EL (cell line): ENCODE results near the gene MAN2A1.
A peak's percentile ranks its signal among the peaks of the same experiment; 100 is the strongest.

Source experiments
- DNase-seq: peaks from one replicate; pipeline ENCODE4 v3.0.0-alpha.2; 2016

Gene MAN2A1

GRCh38 chr5:109689740-109690241 lies at the start of gene MAN2A1:
TSS of gene MAN2A1 (plus strand) at chr5:109689927. CDS start at chr5:109690418, 491 bp downstream.
- DNase-seq, result peak; percentile 81

GRCh38 chr5:109640976-109641375 lies 48.8 kb upstream of the MAN2A1 start:
- DNase-seq, result no peak

GRCh38 chr5:109643791-109644350 lies 45.9 kb upstream of the MAN2A1 start:
- DNase-seq, result no peak

- DNase-seq, result no peak
Measured at GRCh38 chr5:109644829-109645228, 44.9 kb upstream of the MAN2A1 start.

GRCh38 chr5:109645707-109646192 lies 44.0 kb upstream of the MAN2A1 start:
- no peak for DNase-seq

- DNase-seq, result no peak
Measured at GRCh38 chr5:109649318-109649717, 40.4 kb upstream of the MAN2A1 start.

GRCh38 chr5:109650493-109650892 lies 39.2 kb upstream of the MAN2A1 start:
- DNase-seq, result no peak

GRCh38 chr5:109652096-109652495 lies 37.6 kb upstream of the MAN2A1 start:
- no peak for DNase-seq

GRCh38 chr5:109653042-109653441 lies 36.7 kb upstream of the MAN2A1 start:
- DNase-seq, result no peak

GRCh38 chr5:109653561-109654239 lies 36.0 kb upstream of the MAN2A1 start:
- DNase-seq, result no peak

- DNase-seq, result peak; percentile 60
Measured at GRCh38 chr5:109654455-109654854, 35.3 kb upstream of the MAN2A1 start.

- DNase-seq, result peak; percentile 18
Measured at GRCh38 chr5:109655841-109656240, 33.9 kb upstream of the MAN2A1 start.

- peak; percentile 89 for DNase-seq
Measured at GRCh38 chr5:109656829-109657228, 32.9 kb upstream of the MAN2A1 start.

- no peak for DNase-seq
Measured at GRCh38 chr5:109659901-109660300, 29.8 kb upstream of the MAN2A1 start.

GRCh38 chr5:109660301-109660700 lies 29.4 kb upstream of the MAN2A1 start:
- no peak for DNase-seq

GRCh38 chr5:109668237-109668636 lies 21.5 kb upstream of the MAN2A1 start:
- DNase-seq, result no peak

- no peak for DNase-seq
Measured at GRCh38 chr5:109668668-109669422, 20.9 kb upstream of the MAN2A1 start.

GRCh38 chr5:109669991-109670706 lies 19.6 kb upstream of the MAN2A1 start:
- DNase-seq, result no peak

GRCh38 chr5:109671136-109671535 lies 18.6 kb upstream of the MAN2A1 start:
- DNase-seq, result no peak

GRCh38 chr5:109674596-109674995 lies 15.1 kb upstream of the MAN2A1 start:
- no peak for DNase-seq

GRCh38 chr5:109676920-109677319 lies 12.8 kb upstream of the MAN2A1 start:
- no peak for DNase-seq

- DNase-seq, result no peak
Measured at GRCh38 chr5:109678447-109678846, 11.3 kb upstream of the MAN2A1 start.

GRCh38 chr5:109681763-109682162 lies 8.0 kb upstream of the MAN2A1 start:
- peak; percentile 8 for DNase-seq
